HG03045 (cell line): Measurements from ENCODE around the gene UCP2.
"Not testable (repeated sequence)": the region's sequence is repeated elsewhere in the genome, so short reads cannot be mapped to it uniquely, and the experiment has no call there.

Experiments
- ATAC-seq: cut with Tn5 transposase; IDR thresholded peaks from one replicate; pipeline ENCODE4 v1.9.1; 2021; ENCODE audit warnings: mild to moderate bottlenecking, moderate library complexity; ENCODE audit not compliant: unreplicated experiment

The UCP2 gene

DNA sequence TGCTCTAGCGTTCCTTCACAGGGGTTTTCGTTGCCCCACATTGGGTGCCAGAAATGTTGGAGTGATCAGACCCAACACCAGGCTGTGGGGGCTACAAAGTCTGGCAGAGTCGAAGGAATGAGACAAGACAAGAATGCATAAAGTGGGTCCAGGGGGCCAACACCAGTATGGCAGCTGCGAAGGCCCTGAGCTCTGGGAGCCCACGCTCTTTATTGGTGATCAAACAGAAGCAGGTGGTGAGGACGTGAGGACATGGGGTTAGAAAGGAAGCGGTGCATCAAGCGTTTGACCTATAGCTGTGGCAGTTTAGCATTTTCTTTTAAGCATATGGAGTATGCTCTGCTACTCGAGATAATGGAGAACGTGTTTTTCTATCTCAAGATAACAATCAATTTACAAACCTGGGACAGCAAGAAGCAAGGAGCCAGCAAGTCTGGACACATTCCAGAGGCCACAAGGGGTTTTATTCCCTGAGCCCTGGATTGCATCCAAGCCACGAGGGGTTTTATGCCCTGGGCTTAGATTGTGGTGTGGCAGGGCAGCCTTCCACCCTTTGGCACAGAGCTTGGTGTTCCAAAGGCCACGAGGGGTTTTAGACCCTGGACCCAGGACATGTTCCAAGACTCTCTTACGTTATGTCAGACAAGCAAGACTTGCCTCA, 35.7 kb downstream of the UCP2 start:
- no peak for ATAC-seq

DNA sequence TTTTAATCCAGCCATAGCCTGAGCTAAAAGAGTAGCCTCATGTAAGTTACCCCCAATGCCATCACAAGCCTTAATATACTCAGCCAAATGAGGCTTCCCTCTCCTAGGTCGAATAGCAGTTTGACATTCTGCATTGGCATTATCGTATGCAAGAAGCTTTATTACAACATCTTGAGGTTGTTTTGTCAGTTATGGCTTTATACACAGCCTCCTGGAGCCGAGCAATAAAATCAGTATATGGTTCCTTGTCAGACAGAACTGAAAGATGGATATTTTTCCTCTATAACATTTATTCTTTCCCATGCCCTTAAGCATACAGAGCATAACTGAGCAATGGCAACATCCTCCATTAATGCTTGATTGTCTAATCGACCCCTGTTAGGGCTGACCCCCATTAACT, 37.2 kb downstream of the UCP2 start:
- no peak for ATAC-seq

DNA sequence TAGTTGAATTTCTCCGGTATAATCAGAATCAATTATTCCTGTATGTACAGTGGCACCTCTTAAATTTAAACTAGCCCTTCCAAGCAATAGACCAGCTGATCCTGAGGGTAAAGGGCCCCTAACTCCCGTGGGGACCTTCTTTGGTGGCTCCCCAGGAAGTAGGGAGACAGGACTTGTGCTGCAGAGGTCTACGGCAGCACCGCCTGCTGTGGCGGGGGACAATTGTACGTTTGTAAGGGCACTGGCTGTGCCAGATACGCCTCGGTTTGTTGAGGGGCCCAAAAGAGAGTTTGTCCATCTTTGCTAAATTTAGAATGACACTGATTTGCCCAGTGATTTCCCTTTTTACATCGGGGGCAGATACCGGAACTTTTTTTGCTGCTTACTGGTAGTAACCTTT, 37.7 kb downstream of the UCP2 start:
- ATAC-seq = no peak

- no peak for ATAC-seq
These were observed 38.6 kb downstream of the UCP2 start for GRCh38 chr11:73944085-73944484.

DNA sequence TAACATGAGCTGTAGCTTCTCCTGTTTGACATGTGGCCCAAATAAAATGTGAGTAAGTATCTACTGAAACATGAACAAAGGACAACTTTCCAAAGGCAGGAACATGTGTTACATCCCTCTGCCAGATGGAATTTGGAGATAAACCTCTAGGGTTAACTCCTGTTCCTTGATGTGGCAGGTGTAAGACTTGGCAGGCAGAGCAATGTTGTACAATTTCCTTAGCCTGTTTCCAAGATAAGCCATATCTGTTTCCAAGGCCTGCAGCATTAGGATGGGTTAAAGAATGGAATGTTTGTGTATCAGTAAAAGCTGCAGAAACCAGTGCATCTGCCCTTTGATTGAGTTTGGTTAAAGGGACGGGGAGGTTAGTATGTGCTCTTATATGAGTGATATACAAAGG, 40.6 kb downstream of the UCP2 start:
- no peak for ATAC-seq

GRCh38 chr11:73940801-73941570, 41.7 kb downstream of the UCP2 start:
- no peak for ATAC-seq

- no peak for ATAC-seq
These were observed 43.5 kb downstream of the UCP2 start for GRCh38 chr11:73939096-73939495.

DNA sequence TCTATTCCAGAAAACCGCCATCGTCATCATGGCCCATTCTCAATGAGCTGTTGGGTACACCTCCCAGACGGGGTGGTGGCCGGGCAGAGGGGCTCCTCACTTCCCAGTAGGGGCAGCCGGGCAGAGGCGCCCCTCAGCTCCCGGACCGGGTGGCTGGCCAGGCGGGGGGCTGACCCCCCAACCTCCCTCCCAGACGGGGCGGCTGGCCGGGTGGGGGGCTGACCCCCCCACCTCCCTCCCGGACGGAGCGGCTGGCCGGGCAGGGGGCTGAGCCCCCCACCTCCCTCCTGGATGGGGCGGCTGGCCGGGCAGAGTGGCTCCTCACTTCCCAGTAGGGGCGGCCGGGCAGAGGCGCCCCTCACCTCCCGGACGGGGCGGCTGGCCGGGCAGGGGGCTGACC, 46.6 kb downstream of the UCP2 start:
- ATAC-seq = not testable (repeated sequence)

DNA sequence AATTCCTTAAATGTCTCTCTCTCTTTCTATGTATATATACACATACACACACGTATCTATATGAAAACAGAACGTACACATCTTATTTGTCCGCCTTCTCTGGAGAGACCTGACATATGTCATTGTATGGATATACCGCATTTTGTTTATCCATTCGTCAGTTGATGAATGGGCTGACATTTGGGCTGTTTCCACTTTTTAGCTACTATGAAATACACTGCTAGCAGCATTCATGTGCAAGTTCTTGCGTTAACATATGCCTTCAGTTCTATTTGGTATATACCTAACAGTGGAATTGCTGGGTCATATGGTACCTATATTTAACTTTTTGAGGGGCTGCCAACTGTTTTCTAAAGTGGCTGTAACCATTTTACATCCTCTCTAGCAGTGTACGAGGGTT, 49.9 kb downstream of the UCP2 start:
- ATAC-seq = no peak

GRCh38 chr11:73931951-73932350, 50.7 kb downstream of the UCP2 start:
- ATAC-seq = no peak

- no peak for ATAC-seq
These were observed 51.5 kb downstream of the UCP2 start for GRCh38 chr11:73931039-73931645.

DNA sequence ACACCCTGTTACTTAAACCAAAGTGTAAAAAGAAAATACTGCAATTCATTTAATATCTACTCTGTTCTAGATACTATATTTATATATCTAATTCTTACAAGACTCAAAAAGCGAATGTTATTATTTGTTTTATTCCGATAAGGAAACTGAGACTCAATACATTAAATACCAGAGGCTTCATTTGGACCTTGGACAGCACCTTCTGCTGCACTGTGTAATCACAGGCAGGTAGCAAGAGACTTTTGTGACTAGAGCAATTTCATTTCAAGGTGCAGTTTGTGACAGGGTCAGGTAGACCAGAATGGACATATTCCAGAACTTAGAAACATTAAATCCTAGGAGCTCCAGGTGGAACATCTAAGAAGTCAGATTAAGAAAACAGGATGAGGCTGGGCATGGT, 53.3 kb downstream of the UCP2 start:
- ATAC-seq = no peak
